ENCODE data around the gene OGFOD1. TPM values are rescaled to one million over a fixed set of nuclear protein-coding genes. Genes with fewer than 3 reads are reported as not detected.

The OGFOD1 gene
- total and polyA plus RNA-seq, 2 experiments from 2014 or later = 74.5 to 76.3 TPM

GRCh38 chr16:56505181-56505580, 53.8 kb downstream of the OGFOD1 start (continued):
- TF ChIP-seq EZH2phosphoT487 (IDR thresholded peaks at IDR 0.05; ENCODE audit: unreplicated experiment) (no peak), EZH2 (IDR thresholded peaks at IDR 0.05; ENCODE audit: low read depth, unreplicated experiment) (no peak), ZNF114 (CRISPR knock-in tag; IDR thresholded peaks at IDR 0.05) (no peak), ETS1 (IDR thresholded peaks at IDR 0.05) (no peak), REST (IDR thresholded peaks at IDR 0.05; ENCODE audit: unreplicated experiment) (no peak), POLR2AphosphoS5 (IDR thresholded peaks at IDR 0.05; ENCODE audit: low read depth) (no peak), CREB1 (CRISPR knock-in tag; IDR thresholded peaks at IDR 0.05; ENCODE audit: low read depth) (no peak), STAT1 (IDR thresholded peaks at IDR 0.05; ENCODE audit: unreplicated experiment) (no peak), ZNF331 (CRISPR knock-in tag; IDR thresholded peaks at IDR 0.05; ENCODE audit: low read depth) (no peak), NANOG (IDR thresholded peaks at IDR 0.05; ENCODE audit: borderline replicate concordance) (no peak), JUNB (IDR thresholded peaks at IDR 0.05; ENCODE audit: unreplicated experiment) (no peak), CTCF (conservative IDR thresholded peaks at IDR 0.05; ENCODE audit: low read depth in 2 of 2) (no peak)

- no peaks in the 10 kb centered on the region for H3K9me3 Mint-ChIP-seq
- H3K79me2 ChIP-seq (replicated peaks; ENCODE audit: insufficient read depth) = no peaks in the 10 kb centered on the region
- H3K4me2 ChIP-seq = no peak overlapping the region
- no peaks in the 10 kb centered on the region for H3K4me1 Mint-ChIP-seq
- H3K27ac ChIP-seq (ENCODE audit: low read depth) = no peak overlapping the region
- H3K4me1 ChIP-seq (ENCODE audit: insufficient read depth) = no peaks in the 10 kb centered on the region
- H4K20me1 ChIP-seq (replicated peaks; ENCODE audit: insufficient read depth) = no peaks in the 10 kb centered on the region
- no peak for DNase-seq (ENCODE audit: low spot score)
- H3K27me3 Mint-ChIP-seq (ENCODE audit: insufficient read depth, low read depth, poor library complexity) = no peaks in the 10 kb centered on the region
- H3K27me3 ChIP-seq (ENCODE audit: insufficient read depth) = no peaks in the 10 kb centered on the region
- no peak overlapping the region for H3K4me3 ChIP-seq
- no peaks in the 10 kb centered on the region for H3K36me3 ChIP-seq (ENCODE audit: insufficient read depth)
- no peak overlapping the region for H3K27ac Mint-ChIP-seq
- peaks cover 3% of the 10 kb centered on the region; the same call in 1 of the 3 replicates for H3K36me3 Mint-ChIP-seq (ENCODE audit: low read depth)
- no peak overlapping the region for H2AFZ ChIP-seq
- H3K4me3 Mint-ChIP-seq = no peak overlapping the region
- H3K9me2 ChIP-seq (ENCODE audit: insufficient read depth) = no peaks in the 10 kb centered on the region
- no peak for ATAC-seq
- H3F3A ChIP-seq (replicated peaks; ENCODE audit: low read depth) = no peaks in the 10 kb centered on the region
- TF ChIP-seq ZNF462 (CRISPR knock-in tag; IDR thresholded peaks at IDR 0.05) (no peak), ZNF114 (CRISPR knock-in tag; IDR thresholded peaks at IDR 0.05) (no peak), JUNB (IDR thresholded peaks at IDR 0.05; ENCODE audit: unreplicated experiment) (no peak), NANOG (IDR thresholded peaks at IDR 0.05; ENCODE audit: borderline replicate concordance) (no peak), POLR2AphosphoS5 (IDR thresholded peaks at IDR 0.05; ENCODE audit: low read depth) (no peak)
These were observed 55.6 kb downstream of the OGFOD1 start for GRCh38 chr16:56506941-56507340.
